ENCODE measurements around the gene NFKBIB. TPM values are rescaled to one million over a fixed set of nuclear protein-coding genes. Genes with fewer than 3 reads are reported as not detected.
A peak's percentile ranks its signal among the peaks of the same experiment; 100 is the strongest.

The NFKBIB gene
- total and polyA plus RNA-seq, 2 of the 13 experiments (the other 11 are each of a cell fraction or from before 2014, with no cell fraction given): 8.6 to 14.9 TPM

DNA sequence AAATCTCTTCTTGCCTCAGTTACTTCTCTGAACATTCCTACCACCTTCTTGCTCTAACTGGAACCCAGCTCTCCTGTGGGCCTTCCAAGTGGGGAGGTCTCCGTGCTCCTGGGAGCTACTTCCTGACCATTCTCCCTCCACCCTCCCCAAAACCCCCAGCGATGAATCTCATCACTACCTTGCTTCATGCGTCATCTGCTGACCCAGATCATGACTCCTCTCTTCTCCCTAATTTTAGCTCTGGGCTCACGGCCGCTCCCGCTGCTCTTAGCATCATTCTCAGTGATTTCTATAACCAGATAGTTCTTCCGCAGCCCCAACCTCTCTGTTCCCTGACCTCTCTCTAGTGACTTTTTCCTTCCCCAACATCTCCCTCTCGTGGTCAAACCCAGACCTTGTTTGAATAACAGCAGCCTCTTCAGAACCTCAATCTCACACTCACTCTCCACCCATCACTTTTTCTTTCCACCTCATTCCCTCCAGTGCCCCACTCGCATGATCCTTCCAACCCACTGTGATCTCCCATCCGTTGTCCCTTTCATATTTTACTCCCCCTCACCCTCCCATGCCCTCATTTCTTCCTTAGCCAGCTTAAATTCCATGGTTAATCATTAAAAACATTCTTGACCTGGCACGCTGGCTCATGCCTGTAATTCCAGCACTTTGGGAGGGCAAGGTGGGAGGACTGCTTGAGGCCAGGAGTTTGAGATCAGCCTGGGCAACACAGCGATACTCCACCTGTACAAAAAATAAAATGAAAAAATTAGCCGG, 52.8 kb downstream of the NFKBIB start (continued):
- TF ChIP-seq ZBTB40 (IDR thresholded peaks at IDR 0.05) (no peak), ZBTB40 (CRISPR knock-in tag; IDR thresholded peaks at IDR 0.05) (no peak), PITX1 (CRISPR knock-in tag; IDR thresholded peaks at IDR 0.05) (no peak), ZSCAN12 (CRISPR knock-in tag; IDR thresholded peaks at IDR 0.05) (no peak), MEIS2 (CRISPR knock-in tag; IDR thresholded peaks at IDR 0.05) (no peak), ZFP1 (CRISPR knock-in tag; IDR thresholded peaks at IDR 0.05) (no peak), ZBTB37 (CRISPR knock-in tag; IDR thresholded peaks at IDR 0.05) (no peak), REPIN1 (CRISPR knock-in tag; IDR thresholded peaks at IDR 0.05; ENCODE audit: borderline replicate concordance, low read depth) (no peak), ZNF230 (CRISPR knock-in tag; IDR thresholded peaks at IDR 0.05) (no peak), ZNF121 (CRISPR knock-in tag; IDR thresholded peaks at IDR 0.05) (peak; percentile 83), MZF1 (CRISPR knock-in tag; IDR thresholded peaks at IDR 0.05; ENCODE audit: borderline replicate concordance) (no peak)
- TF ChIP-seq, protein P1, sequence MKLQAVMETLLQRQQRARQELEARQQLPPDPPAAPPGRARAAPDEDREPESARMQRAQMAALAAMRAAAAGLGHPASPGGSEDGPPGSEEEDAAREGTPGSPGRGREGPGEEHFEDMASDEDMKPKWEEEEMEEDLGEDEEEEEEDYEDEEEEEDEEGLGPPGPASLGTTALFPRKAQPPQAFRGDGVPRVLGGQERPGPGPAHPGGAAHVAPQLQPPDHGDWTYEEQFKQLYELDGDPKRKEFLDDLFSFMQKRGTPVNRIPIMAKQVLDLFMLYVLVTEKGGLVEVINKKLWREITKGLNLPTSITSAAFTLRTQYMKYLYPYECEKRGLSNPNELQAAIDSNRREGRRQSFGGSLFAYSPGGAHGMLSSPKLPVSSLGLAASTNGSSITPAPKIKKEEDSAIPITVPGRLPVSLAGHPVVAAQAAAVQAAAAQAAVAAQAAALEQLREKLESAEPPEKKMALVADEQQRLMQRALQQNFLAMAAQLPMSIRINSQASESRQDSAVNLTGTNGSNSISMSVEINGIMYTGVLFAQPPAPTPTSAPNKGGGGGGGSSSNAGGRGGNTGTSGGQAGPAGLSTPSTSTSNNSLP (IDR thresholded peaks at IDR 0.05; ENCODE audit: low read depth, low read length): no peak
